ENCODE measurements around the gene NDFIP1.
"Not testable (repeated sequence)": the region's sequence is repeated elsewhere in the genome, so short reads cannot be mapped to it uniquely, and the experiment has no call there.

GRCh38 chr5:142154449-142154841, 45.9 kb downstream of the NDFIP1 start:
- TF ChIP-seq EZH2 (IDR thresholded peaks at IDR 0.05; ENCODE audit: insufficient read depth, poor library complexity, severe bottlenecking); EZH2phosphoT487 (IDR thresholded peaks at IDR 0.05; ENCODE audit: insufficient read depth, low read depth): not testable (repeated sequence)
